GM21723 (cell line): ENCODE data around the gene EIF4G3.
"Not testable (repeated sequence)": the region's sequence is repeated elsewhere in the genome, so short reads cannot be mapped to it uniquely, and the experiment has no call there.

Experiments
- ATAC-seq: cut with Tn5 transposase; IDR thresholded peaks from one replicate; pipeline ENCODE4 v1.9.1; 2021; ENCODE audit warnings: mild to moderate bottlenecking, moderate library complexity; ENCODE audit not compliant: unreplicated experiment

Gene EIF4G3

DNA sequence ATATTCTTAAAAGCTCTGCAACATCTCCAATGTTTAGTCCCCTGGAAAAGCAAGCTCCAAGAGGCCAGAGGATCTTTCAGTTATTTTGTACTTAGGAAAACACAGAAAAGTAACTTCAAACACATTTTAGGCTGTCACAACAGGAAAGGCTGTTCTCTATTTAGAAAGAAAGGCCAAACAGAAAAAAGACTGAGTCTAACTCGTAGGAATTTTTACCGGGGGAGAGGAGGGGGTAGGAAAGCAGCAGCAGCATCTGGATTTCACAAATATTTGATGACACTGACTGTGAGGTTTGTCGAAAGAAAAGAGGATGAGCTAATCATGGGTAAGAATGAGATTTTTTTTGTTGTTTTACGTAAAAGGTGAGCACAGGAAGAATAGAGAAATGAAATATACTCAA lies 107.1 kb downstream of the EIF4G3 start:
- no peak for ATAC-seq

DNA sequence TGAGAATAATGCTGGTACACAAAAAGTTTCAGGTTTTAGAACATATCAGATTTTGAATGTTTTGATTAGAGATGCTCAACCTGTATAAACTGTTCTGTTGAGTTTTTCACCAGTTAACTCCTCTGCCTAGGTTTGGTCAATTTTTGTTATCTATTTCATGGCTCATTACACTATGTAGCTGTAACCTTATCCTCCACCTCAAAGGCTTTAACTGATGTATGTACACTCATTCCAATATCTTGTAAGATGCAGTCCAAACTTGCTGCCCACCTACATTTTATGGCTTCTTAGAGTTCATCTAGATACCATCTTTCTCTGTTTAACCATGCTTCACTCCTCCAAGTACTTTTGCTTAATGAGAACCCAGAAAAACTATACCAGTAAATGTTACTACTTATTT lies 107.8 kb downstream of the EIF4G3 start:
- ATAC-seq = no peak

DNA sequence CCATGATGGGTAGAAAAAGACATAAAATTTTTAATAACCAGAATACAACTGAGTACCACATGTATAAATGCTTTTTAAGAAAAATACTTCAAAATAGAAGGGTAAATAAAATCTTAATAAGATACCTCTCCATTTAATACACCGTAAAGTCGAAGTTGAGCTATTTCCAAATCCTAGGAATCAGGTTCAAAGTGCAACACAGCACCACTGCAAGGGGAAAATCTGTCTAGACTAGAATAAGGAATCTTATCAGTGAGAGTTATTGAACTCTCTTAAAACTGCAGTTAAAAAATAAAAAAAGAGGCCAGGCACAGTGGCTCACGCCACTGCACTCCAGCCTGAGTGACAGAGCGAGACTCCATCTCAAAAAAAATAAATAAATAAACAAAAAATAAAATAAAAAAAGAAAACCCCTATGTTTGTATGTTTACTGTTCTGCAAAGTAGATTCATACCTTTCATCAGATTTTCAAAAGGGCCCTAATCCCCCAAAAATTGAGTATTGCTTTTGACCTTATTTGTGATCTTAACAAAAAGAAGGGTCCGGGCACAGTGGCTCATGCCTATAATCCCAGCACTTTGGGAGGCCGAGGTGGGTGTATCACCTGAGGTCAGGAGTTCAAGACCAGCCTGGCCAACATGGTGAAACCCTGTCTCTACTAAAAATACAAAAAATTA lies 109.0 kb downstream of the EIF4G3 start:
- ATAC-seq = no peak

DNA sequence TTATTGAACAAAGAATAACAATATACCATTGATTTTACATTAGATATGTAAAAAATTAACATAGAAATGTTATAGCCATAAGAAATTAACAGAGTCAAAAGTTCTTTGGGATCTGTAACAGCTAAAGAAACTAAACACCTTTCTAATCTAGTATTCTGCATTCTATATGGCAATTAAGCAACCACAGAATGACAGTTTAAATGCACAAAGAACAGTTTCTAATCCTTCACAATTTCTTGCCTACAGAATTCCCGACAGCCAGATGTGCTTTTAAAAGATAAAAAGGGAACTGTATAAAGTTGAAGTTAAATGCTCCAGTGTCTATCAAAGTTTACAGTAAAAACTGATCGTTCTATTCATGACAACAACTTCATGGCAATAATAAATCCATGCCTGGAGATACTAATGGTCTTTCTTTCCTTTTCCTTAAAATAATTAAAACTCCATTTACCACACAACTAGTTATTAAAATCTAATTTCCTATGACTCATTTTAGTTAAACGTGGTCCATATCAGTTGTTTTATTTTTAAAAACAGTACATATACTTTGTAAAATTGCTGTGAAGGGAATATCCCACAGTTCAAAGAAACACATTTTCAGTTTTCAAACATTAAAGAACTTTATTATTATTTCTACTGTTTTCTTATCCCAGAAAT lies 110.2 kb downstream of the EIF4G3 start:
- no peak for ATAC-seq

DNA sequence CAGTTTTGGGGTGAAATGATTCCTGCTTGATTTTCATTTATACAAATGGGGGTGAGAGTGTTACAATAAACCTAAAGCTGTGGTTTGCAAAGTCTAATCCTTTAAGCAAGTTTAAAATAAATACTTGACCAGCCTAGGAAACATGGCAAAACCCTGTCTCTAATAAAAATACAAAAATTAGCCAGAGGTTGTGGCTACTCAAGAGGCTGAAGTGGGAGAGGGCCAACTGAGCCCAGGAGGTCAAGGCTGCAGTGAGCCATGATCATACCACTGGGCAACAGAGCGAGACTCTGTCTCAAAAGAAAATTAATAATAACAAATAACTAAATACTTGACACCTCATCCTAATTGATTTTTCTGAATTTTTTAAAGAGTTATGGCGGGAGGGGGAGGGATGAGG lies 110.8 kb downstream of the EIF4G3 start:
- ATAC-seq = no peak

DNA sequence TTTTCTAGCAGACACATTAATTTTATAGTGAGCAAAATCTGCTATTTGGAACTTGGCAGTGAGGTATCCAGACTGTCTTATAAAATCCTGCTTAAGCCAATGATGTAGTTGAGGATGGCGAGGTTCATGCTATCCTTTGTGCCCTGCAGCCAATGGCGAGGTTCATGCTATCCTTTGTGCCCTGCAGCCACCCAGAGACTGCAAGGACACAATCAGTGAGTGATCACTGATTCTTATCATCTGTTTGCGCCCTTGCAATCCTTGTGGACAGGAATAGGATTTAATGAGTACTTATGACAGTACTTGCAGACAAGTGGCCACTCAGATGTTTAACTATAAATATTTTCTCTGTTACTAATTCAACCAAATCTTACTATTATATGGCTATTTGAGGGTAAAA lies 112.6 kb downstream of the EIF4G3 start:
- no peak for ATAC-seq

DNA sequence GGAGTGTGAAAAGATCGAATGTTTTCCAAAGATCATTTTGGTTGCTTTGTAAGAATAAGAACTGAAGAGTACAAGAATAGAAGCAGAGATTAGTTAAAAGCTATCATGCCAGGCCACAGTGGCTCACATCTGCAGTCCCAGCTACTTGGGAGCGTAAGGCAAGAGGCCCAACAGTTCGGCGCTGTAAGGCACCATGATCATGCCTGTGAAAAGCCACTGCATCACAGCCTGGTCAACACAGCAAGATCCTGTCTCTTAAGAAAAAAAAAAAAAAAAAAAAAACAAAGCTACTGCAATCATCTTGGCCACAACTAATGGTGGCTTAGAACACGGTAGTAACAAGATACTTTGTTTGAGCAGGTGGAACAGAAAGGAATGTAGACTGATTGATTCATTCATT lies 116.2 kb downstream of the EIF4G3 start:
- no peak for ATAC-seq

DNA sequence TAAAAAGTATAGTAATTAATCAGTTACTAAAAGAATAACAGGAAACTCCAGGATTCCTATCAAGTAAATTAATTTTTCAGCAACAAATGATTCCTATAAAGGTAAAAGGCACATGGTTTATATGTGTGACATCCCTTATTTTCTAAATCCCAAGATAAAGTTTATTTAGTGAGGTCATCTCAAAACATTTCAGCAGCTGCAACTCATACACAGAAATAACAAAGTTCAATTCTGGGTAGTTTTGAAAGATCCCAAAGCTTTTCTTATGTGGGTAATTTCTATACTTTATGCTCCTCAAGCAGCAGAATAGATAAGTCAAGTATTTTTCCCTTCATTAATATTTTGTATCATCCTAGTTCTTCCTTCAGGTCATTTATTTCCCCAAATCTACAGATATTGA lies 117.7 kb downstream of the EIF4G3 start:
- ATAC-seq = no peak

DNA sequence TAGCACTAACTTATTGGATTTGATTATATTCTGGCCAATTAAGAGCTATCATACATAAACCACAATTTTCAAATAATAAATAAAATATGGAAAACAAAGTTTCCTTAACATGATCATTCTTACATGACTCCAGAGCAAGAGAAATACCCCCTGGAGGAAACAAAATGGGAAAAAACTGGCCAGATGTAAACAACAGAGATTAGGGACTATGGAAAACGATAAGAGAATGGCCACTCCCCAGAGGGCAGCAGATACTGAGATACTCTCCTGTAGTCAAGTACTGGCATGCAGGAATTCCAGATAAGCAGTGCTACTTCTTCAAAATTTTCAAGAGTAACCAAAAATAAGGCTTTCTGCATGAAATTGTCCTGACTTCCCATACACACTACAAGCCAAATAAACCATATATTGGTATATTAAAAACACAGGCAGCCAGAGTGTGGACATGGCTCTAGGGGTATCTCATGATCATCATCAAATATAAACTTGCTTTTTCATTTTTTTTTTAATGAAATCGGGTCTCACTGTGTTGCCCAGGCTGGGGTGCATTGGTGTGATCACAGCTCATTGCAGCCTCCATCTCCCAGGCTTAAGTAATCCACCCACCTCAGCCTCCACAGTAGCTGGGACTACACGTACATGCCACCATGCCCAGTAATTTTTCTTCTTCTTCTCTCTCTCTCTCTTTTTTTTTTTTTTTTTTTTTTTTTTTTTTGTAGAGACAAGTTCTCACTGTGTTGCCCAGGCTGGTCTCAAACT lies 118.5 kb downstream of the EIF4G3 start:
- ATAC-seq = no peak

DNA sequence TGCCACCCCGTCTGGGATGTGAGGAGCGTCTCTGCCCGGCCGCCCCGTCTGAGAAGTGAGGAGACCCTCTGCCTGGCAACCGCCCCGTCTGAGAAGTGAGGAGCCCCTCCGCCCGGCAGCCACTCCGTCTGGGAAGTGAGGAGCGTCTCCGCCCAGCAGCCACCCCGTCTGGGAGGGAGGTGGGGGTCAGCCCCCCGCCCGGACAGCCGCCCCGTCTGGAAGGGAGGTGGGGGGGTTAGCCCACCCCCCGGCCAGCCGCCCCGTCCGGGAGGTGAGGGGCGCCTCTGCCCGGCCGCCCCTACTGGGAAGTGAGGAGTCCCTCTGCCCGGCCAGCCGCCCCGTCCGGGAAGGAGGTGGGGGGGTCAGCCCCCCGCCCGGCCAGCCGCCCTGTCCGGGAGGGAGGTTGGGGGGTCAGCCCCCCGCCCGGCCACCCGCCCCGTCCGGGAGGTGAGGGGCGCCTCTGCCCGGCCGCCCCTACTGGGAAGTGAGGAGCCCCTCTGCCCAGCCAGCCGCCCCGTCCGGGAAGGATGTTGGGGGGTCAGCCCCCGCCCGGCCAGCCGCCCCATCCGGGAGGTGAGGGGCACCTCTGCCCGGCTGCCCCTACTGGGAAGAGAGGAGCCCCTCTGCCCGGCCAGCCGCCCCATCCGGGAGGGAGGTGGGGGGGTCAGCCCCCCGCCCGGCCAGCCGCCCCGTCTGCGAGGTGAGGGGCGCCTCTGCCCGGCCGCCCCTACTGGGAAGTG lies 123.3 kb downstream of the EIF4G3 start:
- not testable (repeated sequence) for ATAC-seq

DNA sequence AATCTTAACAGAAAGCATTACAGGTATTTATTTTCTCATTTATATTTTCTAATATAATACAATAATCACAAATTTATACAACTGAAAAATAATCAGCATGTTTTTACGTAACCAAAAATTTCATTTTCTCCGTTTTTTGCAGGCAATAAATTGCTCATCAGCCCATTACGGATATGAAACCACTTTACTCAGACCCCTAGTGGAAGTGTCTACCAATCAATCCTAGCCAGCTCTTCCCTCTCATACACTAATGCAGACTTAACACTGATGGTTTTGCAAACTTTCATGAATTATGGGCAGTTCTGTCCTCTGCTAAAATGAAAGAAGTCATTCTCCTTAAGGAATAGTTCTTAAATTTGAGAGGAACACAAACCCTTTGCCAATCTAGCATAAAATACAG lies 124.7 kb downstream of the EIF4G3 start:
- ATAC-seq = no peak

DNA sequence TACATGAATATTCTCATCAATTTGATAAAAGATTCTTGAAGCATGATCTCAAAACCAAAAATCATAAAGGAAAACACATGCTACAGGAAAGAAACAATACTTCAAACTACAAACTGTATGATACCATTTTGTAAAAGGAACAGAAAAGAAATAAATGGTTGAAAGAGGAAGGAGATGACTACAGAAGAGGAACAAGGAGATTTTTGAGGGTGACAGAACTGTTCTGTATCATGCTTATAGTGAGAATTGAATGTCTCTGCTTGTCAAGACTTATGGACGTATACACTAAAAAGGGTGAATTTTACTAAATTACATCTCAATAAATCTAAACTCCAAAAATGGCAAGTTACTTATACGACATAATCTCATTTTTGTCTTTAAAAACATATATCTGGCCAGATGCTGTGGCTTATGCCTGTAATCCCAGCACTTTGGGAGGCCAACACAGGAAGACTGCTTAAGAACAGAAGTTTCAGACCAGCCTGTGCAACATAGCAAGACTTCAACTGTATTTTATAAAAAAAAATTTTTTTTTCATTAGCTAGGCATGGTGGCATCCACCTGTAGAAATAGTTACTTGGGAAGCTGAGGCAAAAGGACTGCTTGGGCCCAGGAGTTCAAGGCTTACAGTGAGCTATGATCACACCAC lies 125.4 kb downstream of the EIF4G3 start:
- ATAC-seq = no peak

DNA sequence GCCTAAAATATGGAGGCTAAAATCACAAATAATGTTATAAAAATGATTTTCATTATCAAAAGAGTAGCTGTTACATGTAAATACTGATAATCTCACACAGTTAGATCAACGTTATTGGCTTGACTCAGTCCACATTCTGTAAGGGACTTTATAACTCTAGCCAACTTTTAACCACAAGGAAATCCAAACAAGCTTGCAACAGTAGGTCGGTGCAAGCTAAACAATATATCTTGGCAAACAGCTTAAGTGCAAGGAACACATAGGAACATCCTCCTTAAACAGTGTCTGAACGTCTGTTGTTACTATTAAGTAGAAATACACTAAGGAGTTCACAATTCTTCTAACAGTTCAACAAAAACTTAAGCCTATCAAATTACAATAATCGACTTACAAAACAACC lies 126.7 kb downstream of the EIF4G3 start:
- no peak for ATAC-seq

DNA sequence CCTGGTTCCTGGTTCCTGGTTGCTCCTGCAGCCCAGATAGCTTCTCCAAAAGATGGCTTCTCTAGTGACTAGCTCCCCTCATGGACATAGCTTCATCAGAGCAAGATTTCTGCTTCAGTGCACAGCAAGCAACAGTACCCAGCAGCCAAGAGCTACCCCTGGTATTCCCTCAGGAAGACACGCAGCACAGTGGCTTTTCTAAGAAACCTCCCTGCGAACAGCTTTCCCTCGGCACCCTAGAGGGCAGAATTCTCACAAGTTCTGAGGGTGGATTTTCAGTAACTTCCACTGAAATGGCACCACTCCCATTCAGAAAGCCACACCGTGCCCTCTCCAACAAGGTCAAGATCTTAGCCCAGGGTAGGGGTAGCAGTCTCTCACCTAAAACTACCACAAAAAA lies 128.2 kb downstream of the EIF4G3 start:
- no peak for ATAC-seq

DNA sequence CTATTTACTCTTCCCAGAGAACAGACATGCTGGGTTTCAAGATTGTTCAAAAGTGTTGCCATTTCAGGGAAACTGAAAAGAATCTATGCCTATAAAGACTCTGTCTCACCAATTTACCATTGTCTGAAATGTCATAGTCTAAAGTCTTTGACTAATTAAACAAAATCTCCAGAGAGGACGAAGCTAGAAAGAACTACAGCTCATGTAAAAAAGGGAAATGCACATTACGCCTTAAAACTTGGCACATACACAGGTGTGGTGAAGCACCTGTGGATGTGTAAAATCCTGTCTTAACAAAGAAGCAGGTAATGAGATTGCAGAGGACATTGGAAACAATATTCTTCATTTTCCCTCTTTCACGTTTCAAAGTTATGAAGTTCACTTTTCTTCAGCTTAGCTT lies 130.6 kb downstream of the EIF4G3 start:
- no peak for ATAC-seq

DNA sequence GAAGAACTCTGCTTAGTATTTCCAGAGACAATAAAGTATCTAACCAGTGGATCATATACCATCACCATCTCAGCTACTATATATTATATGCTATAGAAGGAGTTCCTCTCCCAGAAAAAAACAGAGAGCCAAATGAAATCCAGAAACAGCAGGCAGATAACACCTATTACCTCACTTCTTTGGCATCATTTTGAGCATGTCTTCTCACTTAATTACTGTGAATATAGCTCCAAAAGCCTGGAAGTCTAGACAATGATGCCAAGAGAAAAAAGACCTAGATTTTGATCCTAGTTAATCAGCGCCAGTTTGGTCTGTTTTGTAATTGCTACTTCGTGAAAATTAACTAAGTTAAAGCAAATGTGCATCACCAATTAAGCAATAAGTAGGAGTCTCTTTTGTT lies 131.3 kb downstream of the EIF4G3 start:
- ATAC-seq = no peak

DNA sequence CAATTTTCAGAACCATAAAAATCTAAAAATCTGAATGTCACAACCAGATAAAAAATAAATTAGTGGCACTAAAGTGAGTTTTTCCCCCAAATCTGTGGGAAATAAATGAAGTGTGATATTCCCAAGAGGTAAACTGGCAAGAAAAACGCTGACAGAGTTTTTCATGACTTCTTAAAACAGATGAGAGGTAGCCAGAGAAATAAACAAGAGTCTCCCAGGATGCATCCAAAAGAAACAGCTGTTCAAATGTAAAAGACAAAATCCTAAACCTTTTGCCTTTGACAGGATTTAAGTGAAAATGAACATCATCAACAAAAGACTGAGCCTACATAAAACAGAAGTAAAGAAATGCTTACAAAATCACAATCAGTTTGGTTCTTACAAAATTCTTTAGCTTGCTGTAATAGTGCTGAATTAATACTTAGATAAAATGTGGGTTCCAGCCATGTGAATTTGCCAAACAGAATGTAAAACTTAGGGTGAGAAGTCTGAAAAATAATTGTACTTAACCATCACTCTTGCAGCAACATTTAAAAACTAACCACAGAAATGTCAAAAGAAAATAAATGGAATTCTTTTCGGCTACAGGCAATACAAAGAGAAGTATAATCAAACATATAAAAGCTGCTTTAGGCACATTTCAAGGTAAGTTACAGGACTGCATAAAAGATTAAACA lies 133.6 kb downstream of the EIF4G3 start:
- ATAC-seq = no peak

DNA sequence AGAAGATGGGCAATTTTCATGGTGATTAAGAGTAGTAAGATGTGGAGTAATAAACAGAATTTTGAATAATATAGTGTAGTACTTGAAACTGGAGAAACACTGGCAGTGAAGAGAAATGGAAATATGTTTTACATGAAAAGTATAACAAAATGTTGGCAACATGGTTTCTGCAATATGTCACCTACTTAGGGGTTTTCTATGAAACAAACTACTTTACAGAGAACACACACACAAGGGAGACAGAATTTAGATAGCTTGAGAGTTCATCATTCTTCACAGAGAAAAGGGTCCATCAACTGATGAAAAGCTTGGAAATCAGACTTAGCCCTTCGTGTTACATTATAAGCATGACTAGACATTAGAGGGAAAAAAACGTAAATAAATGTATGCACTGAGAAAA lies 135.2 kb downstream of the EIF4G3 start:
- no peak for ATAC-seq

DNA sequence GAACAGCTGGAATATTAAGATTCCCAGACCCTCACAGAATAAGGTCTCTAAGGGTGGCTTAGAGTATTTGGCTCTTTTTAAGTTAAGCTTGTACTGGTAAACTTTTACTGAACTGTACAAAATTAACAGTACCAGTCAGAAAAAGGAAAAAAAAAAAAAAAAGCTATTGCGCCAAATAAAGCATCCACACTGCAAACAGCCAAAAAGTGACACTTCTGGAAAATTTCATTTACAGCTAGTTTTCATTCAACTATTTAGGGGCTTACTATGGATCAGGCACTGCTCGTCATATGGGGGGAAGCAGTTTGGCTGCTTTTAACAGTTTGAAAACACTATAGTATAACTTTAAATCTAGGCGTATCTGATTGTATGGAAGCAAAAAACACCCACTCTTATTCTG lies 139.6 kb downstream of the EIF4G3 start:
- ATAC-seq = no peak

DNA sequence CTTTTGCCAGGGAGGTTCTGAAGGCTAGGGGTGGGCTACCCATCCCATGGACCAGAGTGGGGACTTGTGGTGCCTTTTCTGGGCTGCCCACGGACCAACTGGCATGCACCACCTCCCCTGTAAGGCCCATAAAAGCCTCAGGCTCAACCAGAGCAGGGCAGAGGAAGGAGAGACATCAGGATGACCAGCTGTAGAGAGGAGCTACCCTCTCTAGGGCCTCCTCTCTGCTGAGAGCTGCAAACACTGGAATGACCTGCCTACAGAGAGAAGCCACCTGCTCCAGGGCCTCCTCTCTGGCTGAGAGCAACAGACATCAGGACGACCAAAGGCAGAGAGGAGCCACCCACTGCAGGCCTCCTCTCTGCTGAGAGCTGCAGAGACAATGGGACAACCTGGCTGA lies 140.9 kb downstream of the EIF4G3 start:
- ATAC-seq = no peak
